Fibroblast of lung (primary cell): ENCODE results near the gene SLC23A1.

ENCODE experiments used
- EZH2 ChIP-seq: IDR thresholded peaks from 2 replicates; pipeline ENCODE4 v1.5.1; 2012; ENCODE audit warnings: low read length, control low read depth, mild to moderate bottlenecking; ENCODE audit errors: missing control alignments
- TF ChIP-seq, protein P1 (sequence below), 2 donors: IDR thresholded peaks in 1 of 2; conservative IDR thresholded peaks in 1 of 2; 1 replicate in 1 of 2; 2 replicates in 1 of 2; pipeline ENCODE4 v1.5.1; 2011 to 2012; ENCODE audit warnings: low read length in 2 of 2, control low read depth in 1 of 2, inconsistent platforms in 1 of 2, low read depth in 1 of 2, mild to moderate bottlenecking in 1 of 2

DNA sequence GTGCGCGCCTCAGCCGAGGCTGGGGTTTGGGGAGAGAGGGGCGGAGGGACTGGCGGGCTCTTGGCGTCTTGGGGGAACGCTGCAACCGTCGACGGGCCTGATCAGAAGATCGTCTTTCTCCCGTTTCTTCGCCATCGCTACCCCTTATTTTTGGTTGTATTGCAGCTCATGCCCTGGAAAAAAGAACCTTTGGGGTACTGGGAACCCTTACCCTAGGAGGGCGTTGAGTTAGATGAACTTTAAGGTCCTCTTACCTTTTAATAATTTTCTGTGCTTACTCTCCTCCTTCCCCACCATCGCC lies 40.7 kb downstream of the SLC23A1 start:
- TF ChIP-seq EZH2 = no peak
- TF ChIP-seq, protein P1, sequence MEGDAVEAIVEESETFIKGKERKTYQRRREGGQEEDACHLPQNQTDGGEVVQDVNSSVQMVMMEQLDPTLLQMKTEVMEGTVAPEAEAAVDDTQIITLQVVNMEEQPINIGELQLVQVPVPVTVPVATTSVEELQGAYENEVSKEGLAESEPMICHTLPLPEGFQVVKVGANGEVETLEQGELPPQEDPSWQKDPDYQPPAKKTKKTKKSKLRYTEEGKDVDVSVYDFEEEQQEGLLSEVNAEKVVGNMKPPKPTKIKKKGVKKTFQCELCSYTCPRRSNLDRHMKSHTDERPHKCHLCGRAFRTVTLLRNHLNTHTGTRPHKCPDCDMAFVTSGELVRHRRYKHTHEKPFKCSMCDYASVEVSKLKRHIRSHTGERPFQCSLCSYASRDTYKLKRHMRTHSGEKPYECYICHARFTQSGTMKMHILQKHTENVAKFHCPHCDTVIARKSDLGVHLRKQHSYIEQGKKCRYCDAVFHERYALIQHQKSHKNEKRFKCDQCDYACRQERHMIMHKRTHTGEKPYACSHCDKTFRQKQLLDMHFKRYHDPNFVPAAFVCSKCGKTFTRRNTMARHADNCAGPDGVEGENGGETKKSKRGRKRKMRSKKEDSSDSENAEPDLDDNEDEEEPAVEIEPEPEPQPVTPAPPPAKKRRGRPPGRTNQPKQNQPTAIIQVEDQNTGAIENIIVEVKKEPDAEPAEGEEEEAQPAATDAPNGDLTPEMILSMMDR (conservative IDR thresholded peaks at IDR 0.05 in 1 of 2, IDR thresholded peaks at IDR 0.05 in 1 of 2; ENCODE audit: low read depth in 1 of 2, low read length in 2 of 2) = no peak
